Measurements from ENCODE around the gene SOHLH1.
A peak's percentile ranks its signal among the peaks of the same experiment; 100 is the strongest.

- TF ChIP-seq, protein P1, sequence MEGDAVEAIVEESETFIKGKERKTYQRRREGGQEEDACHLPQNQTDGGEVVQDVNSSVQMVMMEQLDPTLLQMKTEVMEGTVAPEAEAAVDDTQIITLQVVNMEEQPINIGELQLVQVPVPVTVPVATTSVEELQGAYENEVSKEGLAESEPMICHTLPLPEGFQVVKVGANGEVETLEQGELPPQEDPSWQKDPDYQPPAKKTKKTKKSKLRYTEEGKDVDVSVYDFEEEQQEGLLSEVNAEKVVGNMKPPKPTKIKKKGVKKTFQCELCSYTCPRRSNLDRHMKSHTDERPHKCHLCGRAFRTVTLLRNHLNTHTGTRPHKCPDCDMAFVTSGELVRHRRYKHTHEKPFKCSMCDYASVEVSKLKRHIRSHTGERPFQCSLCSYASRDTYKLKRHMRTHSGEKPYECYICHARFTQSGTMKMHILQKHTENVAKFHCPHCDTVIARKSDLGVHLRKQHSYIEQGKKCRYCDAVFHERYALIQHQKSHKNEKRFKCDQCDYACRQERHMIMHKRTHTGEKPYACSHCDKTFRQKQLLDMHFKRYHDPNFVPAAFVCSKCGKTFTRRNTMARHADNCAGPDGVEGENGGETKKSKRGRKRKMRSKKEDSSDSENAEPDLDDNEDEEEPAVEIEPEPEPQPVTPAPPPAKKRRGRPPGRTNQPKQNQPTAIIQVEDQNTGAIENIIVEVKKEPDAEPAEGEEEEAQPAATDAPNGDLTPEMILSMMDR (conservative IDR thresholded peaks at IDR 0.05; ENCODE audit: low read depth, low read length), result 0 out of 2 replicates have a peak, but pooled peaks have one; percentile 11
- TF ChIP-seq EZH2 (IDR thresholded peaks at IDR 0.05; ENCODE audit: borderline replicate concordance, low read depth, low read length, poor library complexity, severe bottlenecking), result no peak
These were observed 27.0 kb upstream of the SOHLH1 start for GRCh38 chr9:135726138-135726853.

Data from A673 (cell line).